ENCODE results near the gene BBOF1.

DNA sequence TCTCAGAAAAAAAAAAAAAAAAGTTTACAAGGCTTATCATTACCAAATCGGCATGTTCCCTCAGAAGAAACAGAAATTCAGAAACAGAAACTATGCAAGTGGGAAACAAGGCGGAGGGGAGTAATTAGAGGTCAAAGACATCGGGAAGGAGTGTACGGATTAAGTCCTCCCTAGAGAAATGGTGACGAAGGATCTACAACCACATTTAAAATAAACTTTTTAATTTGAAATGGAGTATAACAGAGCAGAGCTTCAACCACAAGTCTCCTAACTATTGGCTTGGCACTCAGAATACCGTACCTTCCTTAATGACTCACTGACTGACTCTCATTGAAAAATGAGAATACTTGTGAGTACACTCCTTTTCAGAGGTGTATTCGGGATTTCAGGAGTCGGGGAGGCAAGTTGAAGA, 969 bp upstream of the BBOF1 start:
- TF ChIP-seq, protein P1, sequence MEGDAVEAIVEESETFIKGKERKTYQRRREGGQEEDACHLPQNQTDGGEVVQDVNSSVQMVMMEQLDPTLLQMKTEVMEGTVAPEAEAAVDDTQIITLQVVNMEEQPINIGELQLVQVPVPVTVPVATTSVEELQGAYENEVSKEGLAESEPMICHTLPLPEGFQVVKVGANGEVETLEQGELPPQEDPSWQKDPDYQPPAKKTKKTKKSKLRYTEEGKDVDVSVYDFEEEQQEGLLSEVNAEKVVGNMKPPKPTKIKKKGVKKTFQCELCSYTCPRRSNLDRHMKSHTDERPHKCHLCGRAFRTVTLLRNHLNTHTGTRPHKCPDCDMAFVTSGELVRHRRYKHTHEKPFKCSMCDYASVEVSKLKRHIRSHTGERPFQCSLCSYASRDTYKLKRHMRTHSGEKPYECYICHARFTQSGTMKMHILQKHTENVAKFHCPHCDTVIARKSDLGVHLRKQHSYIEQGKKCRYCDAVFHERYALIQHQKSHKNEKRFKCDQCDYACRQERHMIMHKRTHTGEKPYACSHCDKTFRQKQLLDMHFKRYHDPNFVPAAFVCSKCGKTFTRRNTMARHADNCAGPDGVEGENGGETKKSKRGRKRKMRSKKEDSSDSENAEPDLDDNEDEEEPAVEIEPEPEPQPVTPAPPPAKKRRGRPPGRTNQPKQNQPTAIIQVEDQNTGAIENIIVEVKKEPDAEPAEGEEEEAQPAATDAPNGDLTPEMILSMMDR (IDR thresholded peaks at IDR 0.05): no peak
- no peak for TF ChIP-seq POLR2A (IDR thresholded peaks at IDR 0.05; ENCODE audit: low read depth)
